Chondrocyte (in vitro differentiated cells): Measurements from ENCODE around the gene S100A6. TPM values are rescaled to one million over a fixed set of nuclear protein-coding genes. Genes with fewer than 3 reads are reported as not detected.
"Not testable (repeated sequence)": the region's sequence is repeated elsewhere in the genome, so short reads cannot be mapped to it uniquely, and the experiment has no call there.

Experiments used
- DNase-seq: peaks from one replicate; pipeline ENCODE4 v3.0.0; 2021; ENCODE audit warnings: mixed read lengths, low spot score
- H3K27ac Mint-ChIP-seq: one replicate; pipeline ENCODE4 v1.8.0; 2021; ENCODE audit warnings: mild to moderate bottlenecking, moderate library complexity, mixed read lengths; ENCODE audit not compliant: unreplicated experiment
- H3K27me3 Mint-ChIP-seq: 2 replicates; pipeline ENCODE4 v1.8.0; 2021; ENCODE audit warnings: low read depth, mixed read lengths
- H3K36me3 Mint-ChIP-seq: 2 replicates; pipeline ENCODE4 v1.8.0; 2021; ENCODE audit warnings: low read depth, mixed read lengths
- H3K4me1 Mint-ChIP-seq: 2 replicates; pipeline ENCODE4 v1.8.0; 2021; ENCODE audit warnings: low read depth, mild to moderate bottlenecking, mixed read lengths
- H3K4me3 Mint-ChIP-seq: one replicate; pipeline ENCODE4 v1.8.0; 2021; ENCODE audit warnings: mild to moderate bottlenecking, moderate library complexity, mixed read lengths; ENCODE audit not compliant: unreplicated experiment
- H3K9me3 Mint-ChIP-seq: 2 replicates; pipeline ENCODE4 v1.8.0; 2021; ENCODE audit warnings: low read depth, mixed read lengths
- CTCF ChIP-seq: fragments of 200-600 bp; sonication (generic); IDR thresholded peaks from 2 replicates; pipeline ENCODE4 v1.5.0; 2021; ENCODE audit warnings: antibody characterized with exemption, mild to moderate bottlenecking, moderate library complexity
- total RNA-seq: library from RNA; stranded (reverse); gene quantifications from 3 replicates; pipeline ENCODE4 v1.2.1, GENCODE V29; 2021

The S100A6 gene
- total RNA-seq, 1 donor from 2014 or later: 12.1 TPM

GRCh38 chr1:153578490-153578889 lies 42.7 kb upstream of the S100A6 start:
- Mint-ChIP-seq H3K27me3 (no peaks in the 10 kb centered on the region), H3K4me3 (no peak overlapping the region), H3K4me1 (peaks cover 14% of the 10 kb centered on the region), H3K36me3 (no peaks in the 10 kb centered on the region), H3K9me3 (no peaks in the 10 kb centered on the region), H3K27ac (no peak overlapping the region)
- TF ChIP-seq CTCF: no peak
- DNase-seq: no peak

GRCh38 chr1:153577624-153578051 lies 41.8 kb upstream of the S100A6 start:
- Mint-ChIP-seq H3K4me1 (peaks cover 22% of the 10 kb centered on the region), H3K27me3 (no peaks in the 10 kb centered on the region), H3K36me3 (no peaks in the 10 kb centered on the region), H3K27ac (peak overlapping the region; percentile 13), H3K4me3 (no peak overlapping the region), H3K9me3 (no peaks in the 10 kb centered on the region)
- DNase-seq: no peak
- no peak for TF ChIP-seq CTCF

- Mint-ChIP-seq H3K9me3 (no peaks in the 10 kb centered on the region), H3K4me1 (peaks cover 25% of the 10 kb centered on the region), H3K36me3 (no peaks in the 10 kb centered on the region), H3K4me3 (no peak overlapping the region), H3K27ac (no peak overlapping the region), H3K27me3 (no peaks in the 10 kb centered on the region)
- TF ChIP-seq CTCF: no peak
- no peak for DNase-seq
These were observed 41.3 kb upstream of the S100A6 start for GRCh38 chr1:153577138-153577537.

GRCh38 chr1:153575497-153575896 lies 39.7 kb upstream of the S100A6 start:
- H3K36me3 Mint-ChIP-seq, DNase-seq, H3K27ac Mint-ChIP-seq, H3K27me3 Mint-ChIP-seq, H3K4me3 Mint-ChIP-seq, H3K9me3 Mint-ChIP-seq: not testable (repeated sequence)
- peaks cover 32% of the 10 kb centered on the region for H3K4me1 Mint-ChIP-seq

- H3K27me3 Mint-ChIP-seq, H3K36me3 Mint-ChIP-seq, DNase-seq, H3K9me3 Mint-ChIP-seq, H3K27ac Mint-ChIP-seq, H3K4me3 Mint-ChIP-seq: not testable (repeated sequence)
- peaks cover 32% of the 10 kb centered on the region for H3K4me1 Mint-ChIP-seq
These were observed 39.3 kb upstream of the S100A6 start for GRCh38 chr1:153575081-153575491.

GRCh38 chr1:153573351-153573750 lies 37.6 kb upstream of the S100A6 start:
- DNase-seq: no peak

More at GRCh38 chr1:153573351-153573750, 37.6 kb upstream of the S100A6 start:
- Mint-ChIP-seq H3K27me3 (no peaks in the 10 kb centered on the region), H3K36me3 (no peaks in the 10 kb centered on the region), H3K4me3 (no peak overlapping the region), H3K4me1 (peaks cover 35% of the 10 kb centered on the region), H3K9me3 (no peaks in the 10 kb centered on the region), H3K27ac (peak overlapping the region; percentile 72)
- TF ChIP-seq CTCF: no peak
